Stimulated activated effector memory CD8-positive, alpha-beta T cell treated with anti-CD3 and anti-CD28 coated beads, Interleukin-12 subunit alpha, Interleukin-12 subunit beta, amount 100 ng/mL, for 72 hours (primary cell): ENCODE results near the gene RBM26.
A peak's percentile ranks its signal among the peaks of the same experiment; 100 is the strongest.
"Not testable (repeated sequence)": the region's sequence is repeated elsewhere in the genome, so short reads cannot be mapped to it uniquely, and the experiment has no call there.

Experiments used
- ATAC-seq: fragments of 150-1000 bp; cut with Tn5 transposase; 2 replicates; pipeline ENCODE4 v1.10.0; 2021
- DNase-seq, 2 donors: peaks; one replicate each; pipeline ENCODE4 v3.0.0; 2021 to 2022; ENCODE audit warnings: low spot score in 2 of 2
- H3K27ac Mint-ChIP-seq: one replicate; pipeline ENCODE4 v1.8.0; 2022; ENCODE audit warnings: mild to moderate bottlenecking, mixed read lengths
- H3K36me3 Mint-ChIP-seq: one replicate; pipeline ENCODE4 v1.8.0; 2022; ENCODE audit warnings: mild to moderate bottlenecking, mixed read lengths
- H3K4me1 Mint-ChIP-seq: one replicate; pipeline ENCODE4 v1.8.0; 2022; ENCODE audit warnings: mixed read lengths
- H3K4me3 Mint-ChIP-seq: one replicate; pipeline ENCODE4 v1.8.0; 2022; ENCODE audit warnings: mild to moderate bottlenecking, mixed read lengths
- H3K9me3 Mint-ChIP-seq: one replicate; pipeline ENCODE4 v1.8.0; 2022; ENCODE audit warnings: mixed read lengths

The RBM26 gene

DNA sequence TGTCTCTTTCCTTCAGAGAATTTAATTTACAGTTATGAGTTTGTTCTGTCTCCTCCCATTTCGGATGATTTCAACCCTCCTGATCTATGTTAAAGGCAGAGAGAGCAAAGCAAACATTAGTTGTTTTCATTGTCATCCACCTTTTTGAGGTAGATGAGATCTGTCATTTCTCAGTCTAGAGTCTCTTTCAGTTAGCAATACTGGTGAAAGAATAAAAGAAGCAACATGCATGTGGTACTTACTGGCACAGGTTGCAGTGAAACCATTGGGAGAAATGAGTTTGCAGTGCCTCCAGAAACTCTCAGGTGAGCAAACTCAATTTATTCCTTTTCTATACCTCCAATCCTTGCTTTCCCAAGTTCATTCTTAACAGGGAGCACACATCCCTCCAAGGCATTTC, 99.4 kb downstream of the RBM26 start:
- no peak overlapping the region for H3K4me3 Mint-ChIP-seq
- H3K36me3 Mint-ChIP-seq: no peaks in the 10 kb centered on the region
- DNase-seq (no peak), ATAC-seq (no peak)
- H3K9me3 Mint-ChIP-seq: peaks cover 4% of the 10 kb centered on the region
- no peaks in the 10 kb centered on the region for H3K4me1 Mint-ChIP-seq
- H3K27ac Mint-ChIP-seq: no peak overlapping the region

DNA sequence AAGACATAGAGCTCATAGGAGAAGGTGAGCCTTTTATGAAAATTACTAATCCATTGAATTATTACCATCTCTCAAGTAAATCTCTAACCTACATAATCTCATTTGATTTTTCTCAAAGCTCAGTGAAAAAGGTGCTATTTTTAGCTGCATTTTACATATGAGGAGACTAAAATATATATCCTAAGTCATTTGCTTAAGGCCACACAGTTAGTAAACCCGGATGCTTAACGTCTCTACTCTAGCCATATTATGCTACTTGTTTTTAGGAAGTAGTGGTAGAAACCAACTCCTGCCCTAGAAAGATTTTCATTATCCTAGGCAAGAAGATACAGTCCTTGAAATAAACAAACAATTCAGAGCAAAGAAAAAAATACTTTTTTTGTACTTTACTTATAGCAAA, 108.9 kb downstream of the RBM26 start:
- H3K4me3 Mint-ChIP-seq: no peak overlapping the region
- H3K9me3 Mint-ChIP-seq: no peaks in the 10 kb centered on the region
- no peak for DNase-seq
- no peaks in the 10 kb centered on the region for H3K36me3 Mint-ChIP-seq
- H3K27ac Mint-ChIP-seq: no peak overlapping the region
- no peaks in the 10 kb centered on the region for H3K4me1 Mint-ChIP-seq
- no peak for ATAC-seq

- no peaks in the 10 kb centered on the region for H3K9me3 Mint-ChIP-seq
- no peak overlapping the region for H3K27ac Mint-ChIP-seq
- ATAC-seq: no peak
- DNase-seq: no peak
- no peak overlapping the region for H3K4me3 Mint-ChIP-seq
- H3K4me1 Mint-ChIP-seq: no peaks in the 10 kb centered on the region
- H3K36me3 Mint-ChIP-seq: no peaks in the 10 kb centered on the region
Measured at GRCh38 chr13:79295906-79296706, 109.9 kb downstream of the RBM26 start.

DNA sequence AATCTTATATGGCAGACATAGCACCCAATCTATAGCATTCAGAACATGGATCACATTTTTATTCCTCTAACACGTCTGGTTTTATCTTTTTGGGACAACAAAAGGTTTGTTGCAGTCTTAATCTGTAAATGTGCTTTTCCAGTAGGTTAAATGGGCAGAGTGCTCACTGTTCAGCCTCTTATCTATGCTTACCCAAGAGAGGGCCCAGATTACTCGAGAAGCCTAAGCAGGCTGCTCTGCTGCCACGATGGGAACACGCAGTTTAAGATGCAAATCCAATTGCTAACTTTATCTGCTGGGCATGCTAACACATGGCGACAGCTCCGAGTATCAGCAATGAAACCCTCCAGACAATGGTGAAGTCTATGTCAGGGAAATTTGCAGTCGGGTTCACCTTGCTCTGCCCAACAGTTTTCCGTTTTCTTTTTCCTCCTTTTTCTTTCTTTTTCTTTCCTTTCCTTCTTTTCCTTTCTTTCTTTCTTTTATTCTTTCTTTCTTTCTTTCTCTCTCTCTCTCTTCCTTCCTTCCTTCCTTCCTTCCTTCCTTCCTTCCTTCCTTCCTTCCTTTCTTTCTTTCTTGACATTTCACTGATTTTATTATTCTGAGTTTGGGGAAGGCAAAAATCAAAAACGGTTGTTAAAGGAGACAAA, 115.3 kb downstream of the RBM26 start:
- H3K4me3 Mint-ChIP-seq: no peak overlapping the region
- H3K36me3 Mint-ChIP-seq: no peaks in the 10 kb centered on the region
- DNase-seq (no peak), ATAC-seq (no peak)
- H3K4me1 Mint-ChIP-seq: no peaks in the 10 kb centered on the region
- H3K9me3 Mint-ChIP-seq: no peaks in the 10 kb centered on the region
- no peak overlapping the region for H3K27ac Mint-ChIP-seq

GRCh38 chr13:79289571-79289970, 116.5 kb downstream of the RBM26 start:
- Mint-ChIP-seq H3K9me3 (no peaks in the 10 kb centered on the region), H3K27ac (no peak overlapping the region), H3K36me3 (no peaks in the 10 kb centered on the region), H3K4me3 (no peak overlapping the region), H3K4me1 (no peaks in the 10 kb centered on the region)
- no peak for ATAC-seq
- no peak for DNase-seq

GRCh38 chr13:79287939-79288795, 117.9 kb downstream of the RBM26 start:
- Mint-ChIP-seq H3K27ac (no peak overlapping the region), H3K9me3 (no peaks in the 10 kb centered on the region), H3K36me3 (no peaks in the 10 kb centered on the region), H3K4me1 (no peaks in the 10 kb centered on the region), H3K4me3 (no peak overlapping the region)
- no peak for ATAC-seq
- no peak for DNase-seq

GRCh38 chr13:79285159-79285558, 120.9 kb downstream of the RBM26 start:
- H3K4me1 Mint-ChIP-seq: no peaks in the 10 kb centered on the region
- no peaks in the 10 kb centered on the region for H3K36me3 Mint-ChIP-seq
- H3K27ac Mint-ChIP-seq: no peak overlapping the region
- ATAC-seq (no peak), DNase-seq (no peak)
- no peaks in the 10 kb centered on the region for H3K9me3 Mint-ChIP-seq
- H3K4me3 Mint-ChIP-seq: no peak overlapping the region

DNA sequence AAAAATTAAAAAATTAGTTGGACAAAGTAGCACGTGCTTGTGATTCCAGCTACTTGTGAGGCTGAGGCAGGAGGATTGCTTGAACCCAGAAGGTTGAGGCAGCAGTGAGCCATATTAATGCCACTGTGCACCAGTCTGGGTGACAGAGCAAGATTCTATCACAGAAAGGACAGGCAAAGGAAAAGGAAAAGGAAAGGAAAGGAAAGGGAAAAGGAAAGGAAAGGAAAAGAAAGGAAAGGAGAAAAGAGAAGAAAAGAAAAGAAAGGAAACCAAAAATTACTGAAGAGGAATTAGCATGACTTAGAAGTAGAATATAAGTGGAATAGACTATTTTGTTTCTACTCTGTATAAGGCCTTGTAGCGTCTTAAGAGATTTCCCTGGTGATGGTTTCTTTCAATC, 122.3 kb downstream of the RBM26 start:
- no peaks in the 10 kb centered on the region for H3K9me3 Mint-ChIP-seq
- no peak for ATAC-seq
- no peak for DNase-seq
- H3K4me3 Mint-ChIP-seq: no peak overlapping the region
- no peak overlapping the region for H3K27ac Mint-ChIP-seq
- no peaks in the 10 kb centered on the region for H3K4me1 Mint-ChIP-seq
- H3K36me3 Mint-ChIP-seq: no peaks in the 10 kb centered on the region

GRCh38 chr13:79282976-79283375, 123.1 kb downstream of the RBM26 start:
- ATAC-seq: peak; percentile 70
- Mint-ChIP-seq H3K4me1 (no peaks in the 10 kb centered on the region), H3K36me3 (no peaks in the 10 kb centered on the region), H3K4me3 (no peak overlapping the region), H3K9me3 (no peaks in the 10 kb centered on the region), H3K27ac (no peak overlapping the region)
- DNase-seq: no peak

GRCh38 chr13:79282508-79282907, 123.5 kb downstream of the RBM26 start:
- ATAC-seq: no peak
- Mint-ChIP-seq H3K4me3 (no peak overlapping the region), H3K27ac (no peak overlapping the region), H3K4me1 (no peaks in the 10 kb centered on the region), H3K36me3 (no peaks in the 10 kb centered on the region), H3K9me3 (no peaks in the 10 kb centered on the region)
- no peak for DNase-seq

- ATAC-seq (no peak), DNase-seq (no peak)
- H3K36me3 Mint-ChIP-seq: no peaks in the 10 kb centered on the region
- no peak overlapping the region for H3K4me3 Mint-ChIP-seq
- no peaks in the 10 kb centered on the region for H3K4me1 Mint-ChIP-seq
- no peak overlapping the region for H3K27ac Mint-ChIP-seq
- no peaks in the 10 kb centered on the region for H3K9me3 Mint-ChIP-seq
Measured at GRCh38 chr13:79281339-79281747, 124.7 kb downstream of the RBM26 start.

DNA sequence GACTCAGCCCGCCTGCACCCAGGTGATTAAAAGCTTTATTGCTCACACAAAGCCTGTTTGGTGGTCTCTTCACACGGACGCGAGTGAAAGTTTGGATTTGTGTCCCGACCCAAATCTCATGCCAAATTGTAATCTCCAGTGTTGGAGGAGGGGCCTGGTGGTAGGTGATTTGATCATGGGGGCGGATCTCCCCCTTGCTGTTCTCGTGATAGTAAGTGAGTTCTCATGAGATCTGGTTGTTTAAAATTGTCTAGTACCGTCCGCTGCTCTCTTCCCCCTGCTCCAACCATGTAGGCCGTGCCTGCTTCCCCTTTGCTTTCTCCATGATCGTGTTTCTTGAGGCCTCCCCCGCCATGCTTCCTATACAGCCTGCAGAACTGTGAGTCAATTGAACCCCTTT, 126.3 kb downstream of the RBM26 start:
- H3K4me3 Mint-ChIP-seq, H3K36me3 Mint-ChIP-seq, H3K9me3 Mint-ChIP-seq, ATAC-seq, H3K27ac Mint-ChIP-seq, DNase-seq, H3K4me1 Mint-ChIP-seq: not testable (repeated sequence)

DNA sequence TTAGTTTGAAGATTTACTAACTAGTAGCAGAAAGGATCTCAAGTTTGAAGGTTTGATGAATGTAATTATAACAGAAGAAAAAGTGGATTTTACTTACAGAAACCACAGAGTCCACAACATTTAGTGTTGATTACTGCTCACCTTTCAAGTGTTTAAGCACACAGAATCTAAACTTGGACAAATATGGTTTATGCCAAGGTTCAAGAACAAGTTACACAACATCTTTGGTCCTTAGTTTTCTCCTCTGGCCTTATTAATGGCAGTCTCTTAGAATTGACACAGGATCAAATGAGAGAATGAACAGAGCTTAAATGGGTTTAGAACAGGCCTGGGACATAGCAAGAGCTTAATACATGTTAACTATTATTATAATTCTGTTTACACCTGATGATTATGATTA, 133.0 kb downstream of the RBM26 start:
- no peak for DNase-seq
- no peak for ATAC-seq
- Mint-ChIP-seq H3K4me3 (no peak overlapping the region), H3K27ac (no peak overlapping the region), H3K9me3 (peaks cover 1% of the 10 kb centered on the region), H3K36me3 (no peaks in the 10 kb centered on the region), H3K4me1 (no peaks in the 10 kb centered on the region)

- DNase-seq (no peak), ATAC-seq (no peak)
- Mint-ChIP-seq H3K4me1 (no peaks in the 10 kb centered on the region), H3K9me3 (peaks cover 4% of the 10 kb centered on the region), H3K27ac (no peak overlapping the region), H3K4me3 (no peak overlapping the region), H3K36me3 (no peaks in the 10 kb centered on the region)
Measured at GRCh38 chr13:79271616-79272015, 134.4 kb downstream of the RBM26 start.

DNA sequence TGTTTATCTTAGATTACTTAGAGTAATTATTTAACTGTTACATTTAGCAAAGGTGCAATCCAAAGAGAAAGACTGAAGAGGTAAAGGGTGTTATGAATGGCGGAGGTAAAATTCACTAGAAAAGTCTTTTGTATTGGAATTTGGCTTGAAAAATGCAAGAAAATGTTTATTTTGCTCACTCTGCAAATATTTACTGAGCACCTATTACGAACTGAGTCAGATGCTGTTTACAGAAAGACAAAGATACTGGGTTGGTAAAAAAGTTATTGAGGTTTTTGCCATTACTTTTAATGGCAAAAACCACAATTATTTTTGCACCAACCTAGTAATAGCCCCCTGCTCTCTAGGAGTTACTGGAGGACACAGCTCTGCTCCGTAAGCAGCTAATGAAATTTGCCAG, 135.2 kb downstream of the RBM26 start:
- Mint-ChIP-seq H3K4me3 (no peak overlapping the region), H3K27ac (no peak overlapping the region), H3K36me3 (no peaks in the 10 kb centered on the region), H3K9me3 (peaks cover 4% of the 10 kb centered on the region), H3K4me1 (no peaks in the 10 kb centered on the region)
- ATAC-seq (no peak), DNase-seq (no peak)
